Endothelial cell of umbilical vein (primary cell): Measurements from ENCODE around the gene VSX2. TPM values are rescaled to one million over a fixed set of nuclear protein-coding genes. Genes with fewer than 3 reads are reported as not detected.

ENCODE experiments used
- BruUV-seq: library from RNA; stranded (reverse); fragments of 400-500 nt; replicated peaks from 2 replicates; lab custom pipeline; 2021; lab: Mats Ljungman, UMichigan
- CTCF ChIA-PET: fragments of 300-600, 350-600 bp; sonication (Branson Sonifier 250); formaldehyde crosslinking; loops from one replicate; lab custom pipeline; 2021; ENCODE audit warnings: antibody characterized with exemption, inconsistent platforms; lab: Charles Lee
- POLR2A ChIA-PET: fragments of 300-600, 350-600 bp; sonication (Branson Sonifier 250); formaldehyde crosslinking; loops from one replicate; lab custom pipeline; 2021; ENCODE audit warnings: antibody characterized with exemption, inconsistent platforms; lab: Charles Lee
- DNase-seq: peaks from one replicate; pipeline ENCODE4 v3.0.0-alpha.2; 2011; ENCODE audit warnings: low read depth, low spot score
- FAIRE-seq: peaks from 2 replicates; lab custom pipeline; 2011; peaks lifted over from hg19 to GRCh38; lab: Jason Lieb, UNC
- H2AFZ ChIP-seq: 2 replicates; pipeline ENCODE4 v1.6.0; 2012; ENCODE audit warnings: low read depth, low read length, control low read depth, inconsistent platforms
- H3K27ac ChIP-seq: 2 replicates; pipeline ENCODE4 v1.5.1; 2011; ENCODE audit warnings: low read depth, mild to moderate bottlenecking, control low read depth, low read length, moderate library complexity; ENCODE audit not compliant: insufficient read depth
- H3K27me3 ChIP-seq, 2 experiments: 2 replicates each; pipeline versions ENCODE4 v1.6.0 to v1.6.1; 2011; ENCODE audit warnings: low read length in 2 of 2, mixed read lengths in 1 of 2; ENCODE audit not compliant: control insufficient read depth in 2 of 2, insufficient read depth in 2 of 2
- H3K36me3 ChIP-seq, 2 experiments: 2 replicates in 1 of 2; 3 replicates in 1 of 2; pipeline ENCODE4 v1.5.1; 2011; ENCODE audit warnings: low read length in 2 of 2, mild to moderate bottlenecking in 1 of 2, moderate library complexity in 1 of 2; ENCODE audit not compliant: control insufficient read depth in 2 of 2, insufficient read depth in 2 of 2; ENCODE audit errors: extremely low read depth in 1 of 2
- H3K4me1 ChIP-seq: 3 replicates; pipeline ENCODE4 v1.5.1; 2011; ENCODE audit warnings: mild to moderate bottlenecking, low read length; ENCODE audit not compliant: control insufficient read depth, insufficient read depth; ENCODE audit errors: extremely low read depth
- H3K4me2 ChIP-seq: 2 replicates; pipeline ENCODE4 v1.6.1; 2011; ENCODE audit warnings: low read length, control low read depth, mixed read lengths; ENCODE audit not compliant: insufficient read depth
- H3K4me3 ChIP-seq, 3 experiments: fragments of 200-600 bp in 1 of 3; sonication (generic), shearing (Covaris generic) in 1 of 3; replicated peaks in 1 of 3; 2 replicates each; pipeline ENCODE4 v1.5.1; 2011 to 2016; ENCODE audit warnings: control low read depth in 3 of 3, low read length in 3 of 3, mild to moderate bottlenecking in 2 of 3, inconsistent platforms in 1 of 3, low read depth in 1 of 3, moderate library complexity in 1 of 3; ENCODE audit not compliant: insufficient read depth in 1 of 3
- H3K79me2 ChIP-seq: 2 replicates; pipeline ENCODE4 v1.6.0; 2012; ENCODE audit warnings: low read length, inconsistent platforms; ENCODE audit not compliant: control insufficient read depth, insufficient read depth
- H3K9ac ChIP-seq: replicated peaks from 2 replicates; pipeline ENCODE3; 2011; ENCODE audit warnings: low read length, control low read depth; ENCODE audit not compliant: insufficient read depth; ENCODE audit errors: extremely low read depth
- H3K9me1 ChIP-seq: replicated peaks from 3 replicates; pipeline ENCODE4 v1.6.0; 2011; ENCODE audit warnings: mild to moderate bottlenecking, low read length; ENCODE audit not compliant: control insufficient read depth, insufficient read depth; ENCODE audit errors: extremely low read depth
- H3K9me3 ChIP-seq: replicated peaks from 2 replicates; pipeline ENCODE4 v1.5.1; 2012; ENCODE audit warnings: low read length, inconsistent platforms; ENCODE audit not compliant: control insufficient read depth, insufficient read depth
- H4K20me1 ChIP-seq: replicated peaks from 2 replicates; pipeline ENCODE3; 2011; ENCODE audit warnings: mild to moderate bottlenecking, low read length; ENCODE audit not compliant: control insufficient read depth, insufficient read depth; ENCODE audit errors: extremely low read depth
- EZH2 ChIP-seq: IDR thresholded peaks from 2 replicates; pipeline ENCODE4 v1.6.1; 2012; ENCODE audit warnings: borderline replicate concordance, low read depth, mild to moderate bottlenecking, moderate library complexity, low read length, inconsistent platforms; ENCODE audit not compliant: severe bottlenecking
- FOS ChIP-seq: IDR thresholded peaks from 2 replicates; pipeline ENCODE4 v1.6.1; 2011; ENCODE audit warnings: mild to moderate bottlenecking, low read length, moderate library complexity, borderline replicate concordance; ENCODE audit not compliant: insufficient read depth
- GATA2 ChIP-seq: IDR thresholded peaks from 2 replicates; pipeline ENCODE4 v1.7.0; 2011; ENCODE audit warnings: low read depth, mild to moderate bottlenecking, moderate library complexity, mixed read lengths, low read length; ENCODE audit not compliant: insufficient read length, insufficient read depth
- JUN ChIP-seq: IDR thresholded peaks from 2 replicates; pipeline ENCODE4 v1.6.1; 2011; ENCODE audit warnings: borderline replicate concordance, low read depth; ENCODE audit not compliant: insufficient read length, insufficient read depth
- MAX ChIP-seq: IDR thresholded peaks from 2 replicates; pipeline ENCODE4 v1.6.1; 2011; ENCODE audit not compliant: insufficient read depth, insufficient read length
- MYC ChIP-seq: IDR thresholded peaks from one replicate; pipeline ENCODE4 v1.6.1; 2011; ENCODE audit warnings: mild to moderate bottlenecking, low read depth, low read length
- POLR2A ChIP-seq: IDR thresholded peaks from 2 replicates; pipeline ENCODE4 v1.6.1; 2012; ENCODE audit warnings: low read depth, mild to moderate bottlenecking, control low read depth, low read length
- POLR2AphosphoS5 ChIP-seq: IDR thresholded peaks from 2 replicates; pipeline ENCODE4 v1.6.1; 2012; ENCODE audit warnings: low read depth, mild to moderate bottlenecking, control low read depth, low read length, moderate library complexity; ENCODE audit not compliant: insufficient read depth
- dilution Hi-C: fragments of 300-500 bp; cut with MboI; formaldehyde crosslinking; loops from one replicate; pipeline ENCODE4 v1.15.0; 2019; ENCODE audit warnings: low sequenced_read_pairs; ENCODE audit not compliant: extremely low pct_ligation_motif_present
- intact Hi-C: fragments of 100-400 bp; cut with micrococcal nuclease; formaldehyde crosslinking; loops from one replicate; pipeline ENCODE4 v1.10.0; 2022
- polyA plus RNA-seq, 4 experiments: library from polyadenylated mRNA; depleted of rRNA in 3 of 4; stranded (reverse) in 3 of 4; unstranded in 1 of 4; fragments of >200 nt; gene quantifications; 2 replicates each; pipeline versions ENCODE4 v1.2.1 to v1.2.3, GENCODE V29; 2011 to 2012; ENCODE audit warnings: missing spikeins in 1 of 4
- total RNA-seq: library from RNA; stranded (reverse); gene quantifications from 2 replicates; pipeline ENCODE4 v1.2.3, GENCODE V29; 2021
- TF ChIP-seq, protein P1 (sequence below), 2 donors: IDR thresholded peaks; 1 replicate in 1 of 2; 2 replicates in 1 of 2; pipeline ENCODE4 v1.5.1; 2011; ENCODE audit warnings: low read length in 2 of 2, mild to moderate bottlenecking in 2 of 2, moderate library complexity in 2 of 2, control low read depth in 1 of 2, inconsistent platforms in 1 of 2, low read depth in 1 of 2; ENCODE audit not compliant: insufficient read depth in 1 of 2; ENCODE audit errors: extremely low read depth in 1 of 2

The VSX2 gene
- total and polyA plus RNA-seq, 2 donors (not counting 3 experiments of a cell fraction or from before 2014, with no cell fraction given) = not detected

GRCh38 chr14:74204491-74204890, 34.8 kb upstream of the VSX2 start:
- FAIRE-seq = no peak
- no peak overlapping the region for H3K9ac ChIP-seq
- POLR2A ChIA-PET = no interaction called here

GRCh38 chr14:74205882-74206281, 33.4 kb upstream of the VSX2 start:
- Histone ChIP-seq H3K36me3 (no peaks in the 10 kb centered on the region), H3K9me1 (no peaks in the 10 kb centered on the region), H3K4me2 (no peak overlapping the region), H3K4me3 (no peak overlapping the region), H3K79me2 (no peaks in the 10 kb centered on the region), H2AFZ (no peak overlapping the region), H3K9me3 (no peaks in the 10 kb centered on the region), H3K4me1 (no peaks in the 10 kb centered on the region), H3K27me3 (peaks cover 0 to 2% of the 10 kb centered on the region in 2 experiments), H4K20me1 (no peaks in the 10 kb centered on the region), H3K9ac (no peak overlapping the region), H3K27ac (no peak overlapping the region)
- POLR2A ChIA-PET = no interaction called here
- TF ChIP-seq, protein P1, sequence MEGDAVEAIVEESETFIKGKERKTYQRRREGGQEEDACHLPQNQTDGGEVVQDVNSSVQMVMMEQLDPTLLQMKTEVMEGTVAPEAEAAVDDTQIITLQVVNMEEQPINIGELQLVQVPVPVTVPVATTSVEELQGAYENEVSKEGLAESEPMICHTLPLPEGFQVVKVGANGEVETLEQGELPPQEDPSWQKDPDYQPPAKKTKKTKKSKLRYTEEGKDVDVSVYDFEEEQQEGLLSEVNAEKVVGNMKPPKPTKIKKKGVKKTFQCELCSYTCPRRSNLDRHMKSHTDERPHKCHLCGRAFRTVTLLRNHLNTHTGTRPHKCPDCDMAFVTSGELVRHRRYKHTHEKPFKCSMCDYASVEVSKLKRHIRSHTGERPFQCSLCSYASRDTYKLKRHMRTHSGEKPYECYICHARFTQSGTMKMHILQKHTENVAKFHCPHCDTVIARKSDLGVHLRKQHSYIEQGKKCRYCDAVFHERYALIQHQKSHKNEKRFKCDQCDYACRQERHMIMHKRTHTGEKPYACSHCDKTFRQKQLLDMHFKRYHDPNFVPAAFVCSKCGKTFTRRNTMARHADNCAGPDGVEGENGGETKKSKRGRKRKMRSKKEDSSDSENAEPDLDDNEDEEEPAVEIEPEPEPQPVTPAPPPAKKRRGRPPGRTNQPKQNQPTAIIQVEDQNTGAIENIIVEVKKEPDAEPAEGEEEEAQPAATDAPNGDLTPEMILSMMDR (IDR thresholded peaks at IDR 0.05; ENCODE audit: extremely low read depth in 1 of 2, insufficient read depth in 1 of 2, low read depth in 1 of 2, low read length in 2 of 2) = no peak
- TF ChIP-seq EZH2 (no peak), FOS (no peak), MYC (no peak), JUN (no peak), GATA2 (no peak), MAX (no peak), POLR2A (no peak), POLR2AphosphoS5 (no peak)
- FAIRE-seq (no peak), DNase-seq (no peak)
- CTCF ChIA-PET = no interaction called here
- intact Hi-C loops (no loop called here), dilution Hi-C loops (no loop called here)
- BruUV-seq = no TSS peak

More at GRCh38 chr14:74204491-74204890, 34.8 kb upstream of the VSX2 start:
- no peak for DNase-seq
- H3K4me2 ChIP-seq = no peak overlapping the region
- H3K9me1 ChIP-seq = no peaks in the 10 kb centered on the region
- no peaks in the 10 kb centered on the region for H3K27me3 ChIP-seq
- H3K36me3 ChIP-seq = no peaks in the 10 kb centered on the region
- H3K27ac ChIP-seq = no peak overlapping the region
- no peak overlapping the region for H2AFZ ChIP-seq
- no peaks in the 10 kb centered on the region for H4K20me1 ChIP-seq
- H3K4me3 ChIP-seq = no peak overlapping the region
- dilution Hi-C loops = no loop called here
- H3K9me3 ChIP-seq = no peaks in the 10 kb centered on the region
- intact Hi-C loops = no loop called here
- TF ChIP-seq FOS = no peak
- CTCF ChIA-PET = no interaction called here
- no peaks in the 10 kb centered on the region for H3K4me1 ChIP-seq
- no peaks in the 10 kb centered on the region for H3K79me2 ChIP-seq
- BruUV-seq = no TSS peak
